Suprapubic skin (tissue), 4 donors: ENCODE results near the gene HLCS. TPM values are rescaled to one million over a fixed set of nuclear protein-coding genes. Genes with fewer than 3 reads are reported as not detected.

Experiments
- DNase-seq, 2 donors: peaks; one replicate each; pipeline ENCODE4 v3.0.0-alpha.2; 2019; ENCODE audit warnings: low spot score in 2 of 2
- H3K27ac ChIP-seq: fragments of 200-600 bp; sonication (generic); one replicate; pipeline ENCODE4 v1.5.1; 2019
- H3K27me3 ChIP-seq: fragments of 200-600 bp; sonication (generic); one replicate; pipeline ENCODE4 v1.5.1; 2019
- H3K36me3 ChIP-seq: fragments of 200-600 bp; sonication (generic); one replicate; pipeline ENCODE4 v1.5.1; 2019
- H3K4me1 ChIP-seq: fragments of 200-600 bp; sonication (generic); one replicate; pipeline ENCODE4 v1.5.1; 2019
- H3K4me3 ChIP-seq: fragments of 200-600 bp; sonication (generic); one replicate; pipeline ENCODE4 v1.5.1; 2019; ENCODE audit warnings: mild to moderate bottlenecking
- H3K9me3 ChIP-seq: fragments of 200-600 bp; sonication (generic); one replicate; pipeline ENCODE4 v1.5.1; 2019
- CTCF ChIP-seq, 2 donors: fragments of 200-600 bp in 1 of 2; fragments of 450-650 bp in 1 of 2; sonication (generic) in 1 of 2; IDR thresholded peaks; one replicate each; pipeline ENCODE4 v1.5.1; 2016 to 2019; ENCODE audit warnings: antibody characterized with exemption in 2 of 2, mild to moderate bottlenecking in 1 of 2, moderate library complexity in 1 of 2
- EP300 ChIP-seq: sonication (generic); formaldehyde crosslinking; IDR thresholded peaks from one replicate; pipeline ENCODE4 v1.6.1; 2017; ENCODE audit warnings: antibody characterized with exemption
- POLR2A ChIP-seq, 2 donors: fragments of 450-650 bp; IDR thresholded peaks; one replicate each; pipeline ENCODE4 v1.6.1; 2017; ENCODE audit warnings: antibody characterized with exemption in 2 of 2, mild to moderate bottlenecking in 2 of 2, moderate library complexity in 2 of 2
- POLR2AphosphoS5 ChIP-seq, 3 donors: sonication (generic); formaldehyde crosslinking; IDR thresholded peaks; one replicate each; pipeline ENCODE4 v1.6.1; 2017; ENCODE audit warnings: antibody characterized with exemption in 3 of 3
- WGBS: methylation state at CpG from one replicate; pipeline ENCODE4 v1.1.5; 2018; 5-methylcytosine and 5-hydroxymethylcytosine counted together
- total RNA-seq, 4 donors: library from RNA; depleted of rRNA; stranded (reverse); fragments of >200 nt; gene quantifications; one replicate each; pipeline ENCODE4 v1.1.0, GENCODE V29; 2016

Gene HLCS
- total RNA-seq, 4 donors from 2014 or later: 8.4 to 16.1 (median 11.5) TPM

GRCh38 chr21:36909901-36910561 is 56.4 kb downstream of the HLCS start:
- H3K4me3 ChIP-seq: no peak overlapping the region
- no peaks in the 10 kb centered on the region for H3K36me3 ChIP-seq
- no peaks in the 10 kb centered on the region for H3K4me1 ChIP-seq
- H3K27me3 ChIP-seq: no peaks in the 10 kb centered on the region
- no peak overlapping the region for H3K27ac ChIP-seq
- DNase-seq: no peak
- TF ChIP-seq POLR2AphosphoS5 (IDR thresholded peaks at IDR 0.05) (no peak), CTCF (IDR thresholded peaks at IDR 0.05) (no peak)
- no peaks in the 10 kb centered on the region for H3K9me3 ChIP-seq
- 73% methylated on average over 16 of the region's 16 CpGs for WGBS

GRCh38 chr21:36909423-36909822 is 57.0 kb downstream of the HLCS start:
- no peaks in the 10 kb centered on the region for H3K4me1 ChIP-seq
- 90% methylated on average over 5 of the region's 5 CpGs for WGBS
- no peaks in the 10 kb centered on the region for H3K27me3 ChIP-seq
- H3K27ac ChIP-seq: no peak overlapping the region
- no peak for DNase-seq
- no peaks in the 10 kb centered on the region for H3K36me3 ChIP-seq
- TF ChIP-seq POLR2A (IDR thresholded peaks at IDR 0.05): no peak
- TF ChIP-seq POLR2AphosphoS5 (IDR thresholded peaks at IDR 0.05): no peak
- no peak for TF ChIP-seq EP300
- H3K9me3 ChIP-seq: no peaks in the 10 kb centered on the region
- H3K4me3 ChIP-seq: no peak overlapping the region

GRCh38 chr21:36908260-36908908 is 58.1 kb downstream of the HLCS start:
- no peak for TF ChIP-seq POLR2AphosphoS5 (IDR thresholded peaks at IDR 0.05)
- Histone ChIP-seq H3K27me3 (no peaks in the 10 kb centered on the region), H3K4me1 (no peaks in the 10 kb centered on the region), H3K36me3 (no peaks in the 10 kb centered on the region), H3K27ac (no peak overlapping the region), H3K9me3 (no peaks in the 10 kb centered on the region), H3K4me3 (no peak overlapping the region)
- no peak for DNase-seq
- 74% methylated on average over 3 of the region's 3 CpGs for WGBS

GRCh38 chr21:36904093-36904666 is 62.3 kb downstream of the HLCS start:
- no peaks in the 10 kb centered on the region for H3K27me3 ChIP-seq
- TF ChIP-seq EP300: no peak
- no peak for TF ChIP-seq POLR2AphosphoS5 (IDR thresholded peaks at IDR 0.05)
- no peak for TF ChIP-seq POLR2A (IDR thresholded peaks at IDR 0.05)
- TF ChIP-seq CTCF (IDR thresholded peaks at IDR 0.05): no peak
- H3K4me3 ChIP-seq: no peak overlapping the region
- 91% methylated on average over 3 of the region's 3 CpGs for WGBS
- H3K9me3 ChIP-seq: no peaks in the 10 kb centered on the region
- peaks cover 6% of the 10 kb centered on the region for H3K36me3 ChIP-seq
- no peak for DNase-seq
- H3K27ac ChIP-seq: no peak overlapping the region
- H3K4me1 ChIP-seq: no peaks in the 10 kb centered on the region

- H3K27me3 ChIP-seq: no peaks in the 10 kb centered on the region
- peaks cover 6% of the 10 kb centered on the region for H3K36me3 ChIP-seq
- DNase-seq: no peak
- H3K9me3 ChIP-seq: no peaks in the 10 kb centered on the region
- WGBS: 84% methylated on average over 5 of the region's 5 CpGs
- no peak for TF ChIP-seq POLR2A (IDR thresholded peaks at IDR 0.05)
- no peaks in the 10 kb centered on the region for H3K4me1 ChIP-seq
- no peak overlapping the region for H3K27ac ChIP-seq
- H3K4me3 ChIP-seq: no peak overlapping the region
These were observed 63.7 kb downstream of the HLCS start for GRCh38 chr21:36902793-36903192.

GRCh38 chr21:36902331-36902730 is 64.1 kb downstream of the HLCS start:
- no peak for DNase-seq

More at GRCh38 chr21:36902331-36902730, 64.1 kb downstream of the HLCS start:
- no peaks in the 10 kb centered on the region for H3K9me3 ChIP-seq
- no peaks in the 10 kb centered on the region for H3K4me1 ChIP-seq
- H3K27me3 ChIP-seq: no peaks in the 10 kb centered on the region
- H3K27ac ChIP-seq: no peak overlapping the region
- H3K36me3 ChIP-seq: peaks cover 6% of the 10 kb centered on the region
- 78% methylated on average over 8 of the region's 8 CpGs for WGBS
- TF ChIP-seq CTCF (IDR thresholded peaks at IDR 0.05) (no peak), POLR2AphosphoS5 (IDR thresholded peaks at IDR 0.05) (no peak), POLR2A (IDR thresholded peaks at IDR 0.05) (no peak), EP300 (no peak)
- no peak overlapping the region for H3K4me3 ChIP-seq
